H9 (cell line): Measurements from ENCODE around the gene ARMH3. TPM values are rescaled to one million over a fixed set of nuclear protein-coding genes. Genes with fewer than 3 reads are reported as not detected.

ENCODE experiments used
- DNase-seq: peaks from one replicate; pipeline ENCODE4 v3.0.0-alpha.2; 2017
- H2AFZ ChIP-seq: one replicate; pipeline ENCODE4 v1.6.1; 2013; ENCODE audit warnings: mild to moderate bottlenecking, low read length, control low read depth, moderate library complexity
- H2AK5ac ChIP-seq: 2 replicates; pipeline ENCODE4 v1.6.1; 2013; ENCODE audit warnings: low read length, control low read depth, mixed read lengths; ENCODE audit not compliant: insufficient read length
- H2BK120ac ChIP-seq: one replicate; pipeline ENCODE4 v1.6.1; 2013; ENCODE audit warnings: low read depth, mild to moderate bottlenecking, low read length, control low read depth, inconsistent platforms; ENCODE audit not compliant: poor library complexity, severe bottlenecking
- H2BK12ac ChIP-seq: 2 replicates; pipeline ENCODE4 v1.6.1; 2013; ENCODE audit warnings: low read length, control low read depth, mixed read lengths, low read depth; ENCODE audit not compliant: insufficient read length
- H2BK15ac ChIP-seq: 2 replicates; pipeline ENCODE4 v1.6.1; 2013; ENCODE audit warnings: low read depth, low read length, control low read depth
- H2BK20ac ChIP-seq: one replicate; pipeline ENCODE4 v1.6.1; 2013; ENCODE audit warnings: low read depth, mild to moderate bottlenecking, low read length, control low read depth, inconsistent platforms; ENCODE audit not compliant: poor library complexity, severe bottlenecking
- H2BK5ac ChIP-seq: 2 replicates; pipeline ENCODE4 v1.6.1; 2013; ENCODE audit warnings: low read length, control low read depth, mixed read lengths; ENCODE audit not compliant: insufficient read length
- H3K14ac ChIP-seq: 2 replicates; pipeline ENCODE4 v1.6.1; 2013; ENCODE audit warnings: low read length, control low read depth; ENCODE audit not compliant: insufficient read depth
- H3K18ac ChIP-seq: 2 replicates; pipeline ENCODE4 v1.6.1; 2013; ENCODE audit warnings: low read depth, mild to moderate bottlenecking, mixed read lengths, low read length, control low read depth; ENCODE audit not compliant: insufficient read length
- H3K23ac ChIP-seq: 2 replicates; pipeline ENCODE4 v1.6.1; 2013; ENCODE audit warnings: low read length, control low read depth, mixed read lengths, low read depth; ENCODE audit not compliant: insufficient read length
- H3K23me2 ChIP-seq: 2 replicates; pipeline ENCODE4 v1.6.1; 2013; ENCODE audit warnings: low read depth, mild to moderate bottlenecking, mixed read lengths, low read length, control low read depth; ENCODE audit not compliant: insufficient read length, poor library complexity, severe bottlenecking
- H3K27ac ChIP-seq: 2 replicates; pipeline ENCODE4 v1.5.1; 2013; ENCODE audit warnings: low read length, control low read depth, mixed read lengths, low read depth; ENCODE audit not compliant: insufficient read length
- H3K27me3 ChIP-seq: 2 replicates; pipeline ENCODE4 v1.6.1; 2013; ENCODE audit warnings: low read length, control low read depth, inconsistent platforms; ENCODE audit not compliant: insufficient read depth
- H3K4ac ChIP-seq: 2 replicates; pipeline ENCODE4 v1.6.1; 2013; ENCODE audit warnings: low read depth, mild to moderate bottlenecking, control low read depth, inconsistent platforms, low read length, moderate library complexity
- H3K4me1 ChIP-seq: 2 replicates; pipeline ENCODE4 v1.6.1; 2013; ENCODE audit warnings: low read length, control low read depth, inconsistent platforms; ENCODE audit not compliant: insufficient read depth
- H3K4me2 ChIP-seq: 2 replicates; pipeline ENCODE4 v1.6.1; 2013; ENCODE audit warnings: low read length, control low read depth, mixed read lengths; ENCODE audit not compliant: insufficient read length, insufficient read depth
- H3K56ac ChIP-seq: 2 replicates; pipeline ENCODE4 v1.6.1; 2013; ENCODE audit warnings: low read depth, mild to moderate bottlenecking, mixed read lengths, low read length, control low read depth; ENCODE audit not compliant: insufficient read length
- H3K79me1 ChIP-seq: 2 replicates; pipeline ENCODE4 v1.6.1; 2013; ENCODE audit warnings: low read depth, mild to moderate bottlenecking, moderate library complexity, low read length, control low read depth, inconsistent platforms; ENCODE audit not compliant: insufficient read depth, poor library complexity, severe bottlenecking
- H3K79me2 ChIP-seq: 2 replicates; pipeline ENCODE4 v1.6.1; 2013; ENCODE audit warnings: low read length, control low read depth, inconsistent platforms; ENCODE audit not compliant: insufficient read depth
- H3K9ac ChIP-seq: 2 replicates; pipeline ENCODE4 v1.6.1; 2013; ENCODE audit warnings: low read length, control low read depth, mixed read lengths; ENCODE audit not compliant: insufficient read length; ENCODE audit errors: extremely low read depth
- H3K9me3 ChIP-seq: one replicate; pipeline ENCODE4 v1.6.1; 2013; ENCODE audit warnings: low read depth, low read length, inconsistent platforms; ENCODE audit not compliant: control insufficient read depth
- H3T11ph ChIP-seq: one replicate; pipeline ENCODE4 v1.6.1; 2013; ENCODE audit warnings: mild to moderate bottlenecking, low read length, control low read depth, inconsistent platforms
- H4K20me1 ChIP-seq: one replicate; pipeline ENCODE4 v1.6.1; 2013; ENCODE audit not compliant: control insufficient read depth, insufficient read length, insufficient read depth
- H4K5ac ChIP-seq: 2 replicates; pipeline ENCODE4 v1.6.1; 2013; ENCODE audit warnings: low read depth, mild to moderate bottlenecking, mixed read lengths, low read length, control low read depth; ENCODE audit not compliant: insufficient read length
- H4K8ac ChIP-seq: replicated peaks from 2 replicates; pipeline ENCODE4 v1.6.1; 2013; ENCODE audit warnings: low read length, control low read depth, mixed read lengths, low read depth; ENCODE audit not compliant: insufficient read length
- H4K91ac ChIP-seq: 2 replicates; pipeline ENCODE4 v1.6.1; 2013; ENCODE audit warnings: low read depth, mild to moderate bottlenecking, moderate library complexity, mixed read lengths, low read length, control low read depth; ENCODE audit not compliant: insufficient read length
- H3K27ac Mint-ChIP-seq, 3 experiments: 2 replicates in 2 of 3; 3 replicates in 1 of 3; pipeline ENCODE4 v1.8.0; 2020 to 2021; ENCODE audit warnings: mixed read lengths in 3 of 3, mild to moderate bottlenecking in 1 of 3, moderate library complexity in 1 of 3
- H3K27me3 Mint-ChIP-seq: 2 replicates; pipeline ENCODE4 v1.8.0; 2021; ENCODE audit warnings: low read depth, mild to moderate bottlenecking, moderate library complexity, mixed read lengths
- H3K36me3 Mint-ChIP-seq, 3 experiments: 2 replicates in 2 of 3; 3 replicates in 1 of 3; pipeline ENCODE4 v1.8.0; 2020 to 2021; ENCODE audit warnings: low read depth in 3 of 3, mixed read lengths in 3 of 3; ENCODE audit not compliant: insufficient read depth in 1 of 3
- H3K4me1 Mint-ChIP-seq, 2 experiments: 2 replicates each; pipeline ENCODE4 v1.8.0; 2020; ENCODE audit warnings: mixed read lengths in 2 of 2
- H3K4me3 Mint-ChIP-seq, 2 experiments: 2 replicates in 1 of 2; 3 replicates in 1 of 2; pipeline ENCODE4 v1.8.0; 2020 to 2021; ENCODE audit warnings: mild to moderate bottlenecking in 2 of 2, mixed read lengths in 2 of 2, moderate library complexity in 1 of 2
- H3K9me3 Mint-ChIP-seq, 2 experiments: 2 replicates in 1 of 2; 3 replicates in 1 of 2; pipeline ENCODE4 v1.8.0; 2020; ENCODE audit warnings: mild to moderate bottlenecking in 2 of 2, mixed read lengths in 2 of 2, moderate library complexity in 1 of 2
- CTCF ChIP-seq: fragments of 200-600 bp; sonication (generic); conservative IDR thresholded peaks from 3 replicates; pipeline ENCODE4 v1.8.0; 2021; ENCODE audit warnings: antibody characterized with exemption, mild to moderate bottlenecking
- WGBS: extraction: QIAGEN DNeasy Blood & Tissue Kit; methylation state at CpG from one replicate; pipeline ENCODE4 v1.1.7; 2013; ENCODE audit warnings: missing lambda C conversion rate, low lambda C conversion rate, mixed read lengths; ENCODE audit not compliant: insufficient read length; ENCODE audit errors: extremely low coverage; 5-methylcytosine and 5-hydroxymethylcytosine counted together
- total RNA-seq: library from RNA; stranded (reverse); gene quantifications from 2 replicates; pipeline ENCODE4 v1.2.1, GENCODE V29; 2021

The ARMH3 gene
- total RNA-seq, 1 experiment from 2014 or later = 20.4 TPM

GRCh38 chr10:102027261-102027660 is 28.7 kb downstream of the ARMH3 start:
- H3K79me1 ChIP-seq = no peaks in the 10 kb centered on the region
- H3K4me1 Mint-ChIP-seq = peaks cover 4% of the 10 kb centered on the region in 2 experiments; a peak in 3 of 4 replicates
- H2BK120ac ChIP-seq = no peak overlapping the region
- no peak overlapping the region for H3K18ac ChIP-seq
- H2BK15ac ChIP-seq = no peak overlapping the region
- no peak overlapping the region for H4K5ac ChIP-seq
- no peak overlapping the region for H3K4ac ChIP-seq
- no peak overlapping the region for H3K14ac ChIP-seq
- no peak overlapping the region for H2BK20ac ChIP-seq
- H3T11ph ChIP-seq = no peak overlapping the region
- no peak overlapping the region for H2BK12ac ChIP-seq
- H3K4me1 ChIP-seq = no peaks in the 10 kb centered on the region
- no peaks in the 10 kb centered on the region for H3K27me3 ChIP-seq
- no peaks in the 10 kb centered on the region for H3K23me2 ChIP-seq
- H3K27ac ChIP-seq = no peak overlapping the region
- no peak overlapping the region for H4K91ac ChIP-seq
- H3K23ac ChIP-seq = no peak overlapping the region
- no peak overlapping the region for H3K9ac ChIP-seq
- no peaks in the 10 kb centered on the region for H3K27me3 Mint-ChIP-seq
- no peak for TF ChIP-seq CTCF
- no peak overlapping the region for H2AK5ac ChIP-seq
- H3K27ac Mint-ChIP-seq = no peak overlapping the region
- no peak overlapping the region for H3K56ac ChIP-seq
- no peaks in the 10 kb centered on the region for H3K79me2 ChIP-seq
- no peak overlapping the region for H4K8ac ChIP-seq
- peaks cover 15 to 64% (median 49%) of the 10 kb centered on the region in 3 experiments for H3K36me3 Mint-ChIP-seq
- no peak overlapping the region for H3K4me2 ChIP-seq
- no peak overlapping the region for H2BK5ac ChIP-seq
- no peak overlapping the region for H3K4me3 Mint-ChIP-seq
- WGBS = no CpG with 5 or more reads among the region's 2 CpGs
- no peaks in the 10 kb centered on the region for H3K9me3 ChIP-seq
- no peak for DNase-seq
- no peaks in the 10 kb centered on the region for H4K20me1 ChIP-seq
- H2AFZ ChIP-seq = no peak overlapping the region
- no peaks in the 10 kb centered on the region for H3K9me3 Mint-ChIP-seq
